ENCODE data around the gene ATOH8. TPM values are rescaled to one million over a fixed set of nuclear protein-coding genes. Genes with fewer than 3 reads are reported as not detected.

The ATOH8 gene
- total RNA-seq, 1 experiment from 2014 or later = 0.81 TPM

DNA sequence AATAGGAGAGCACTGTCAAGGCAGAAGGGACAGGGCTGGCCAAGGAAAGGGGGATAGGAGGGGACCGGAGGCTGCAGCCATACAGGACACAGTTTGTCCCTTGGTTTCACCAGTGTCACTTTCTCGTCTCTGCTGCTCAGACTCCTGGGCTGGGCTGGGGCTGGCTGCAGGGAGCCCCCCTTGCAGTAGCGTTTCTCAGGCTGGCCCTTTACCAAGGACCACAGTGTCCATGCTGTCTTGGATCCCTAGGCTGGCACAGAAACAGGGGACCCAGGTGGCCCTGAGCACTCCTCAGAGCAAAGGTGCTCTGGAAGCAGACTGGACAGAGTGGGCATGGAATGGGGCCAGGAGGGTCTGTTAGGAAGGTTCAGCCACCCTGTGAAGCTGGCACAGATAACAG, 34.8 kb downstream of the ATOH8 start (continued):
- TF ChIP-seq, protein P1, sequence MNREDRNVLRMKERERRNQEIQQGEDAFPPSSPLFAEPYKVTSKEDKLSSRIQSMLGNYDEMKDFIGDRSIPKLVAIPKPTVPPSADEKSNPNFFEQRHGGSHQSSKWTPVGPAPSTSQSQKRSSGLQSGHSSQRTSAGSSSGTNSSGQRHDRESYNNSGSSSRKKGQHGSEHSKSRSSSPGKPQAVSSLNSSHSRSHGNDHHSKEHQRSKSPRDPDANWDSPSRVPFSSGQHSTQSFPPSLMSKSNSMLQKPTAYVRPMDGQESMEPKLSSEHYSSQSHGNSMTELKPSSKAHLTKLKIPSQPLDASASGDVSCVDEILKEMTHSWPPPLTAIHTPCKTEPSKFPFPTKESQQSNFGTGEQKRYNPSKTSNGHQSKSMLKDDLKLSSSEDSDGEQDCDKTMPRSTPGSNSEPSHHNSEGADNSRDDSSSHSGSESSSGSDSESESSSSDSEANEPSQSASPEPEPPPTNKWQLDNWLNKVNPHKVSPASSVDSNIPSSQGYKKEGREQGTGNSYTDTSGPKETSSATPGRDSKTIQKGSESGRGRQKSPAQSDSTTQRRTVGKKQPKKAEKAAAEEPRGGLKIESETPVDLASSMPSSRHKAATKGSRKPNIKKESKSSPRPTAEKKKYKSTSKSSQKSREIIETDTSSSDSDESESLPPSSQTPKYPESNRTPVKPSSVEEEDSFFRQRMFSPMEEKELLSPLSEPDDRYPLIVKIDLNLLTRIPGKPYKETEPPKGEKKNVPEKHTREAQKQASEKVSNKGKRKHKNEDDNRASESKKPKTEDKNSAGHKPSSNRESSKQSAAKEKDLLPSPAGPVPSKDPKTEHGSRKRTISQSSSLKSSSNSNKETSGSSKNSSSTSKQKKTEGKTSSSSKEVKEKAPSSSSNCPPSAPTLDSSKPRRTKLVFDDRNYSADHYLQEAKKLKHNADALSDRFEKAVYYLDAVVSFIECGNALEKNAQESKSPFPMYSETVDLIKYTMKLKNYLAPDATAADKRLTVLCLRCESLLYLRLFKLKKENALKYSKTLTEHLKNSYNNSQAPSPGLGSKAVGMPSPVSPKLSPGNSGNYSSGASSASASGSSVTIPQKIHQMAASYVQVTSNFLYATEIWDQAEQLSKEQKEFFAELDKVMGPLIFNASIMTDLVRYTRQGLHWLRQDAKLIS (CRISPR knock-in tag; IDR thresholded peaks at IDR 0.05; ENCODE audit: borderline replicate concordance) = no peak
- TF ChIP-seq SP1 (CRISPR knock-in tag; conservative IDR thresholded peaks at IDR 0.05) = no peak
- TF ChIP-seq NR1H2 (CRISPR knock-in tag; IDR thresholded peaks at IDR 0.05) = no peak

DNA sequence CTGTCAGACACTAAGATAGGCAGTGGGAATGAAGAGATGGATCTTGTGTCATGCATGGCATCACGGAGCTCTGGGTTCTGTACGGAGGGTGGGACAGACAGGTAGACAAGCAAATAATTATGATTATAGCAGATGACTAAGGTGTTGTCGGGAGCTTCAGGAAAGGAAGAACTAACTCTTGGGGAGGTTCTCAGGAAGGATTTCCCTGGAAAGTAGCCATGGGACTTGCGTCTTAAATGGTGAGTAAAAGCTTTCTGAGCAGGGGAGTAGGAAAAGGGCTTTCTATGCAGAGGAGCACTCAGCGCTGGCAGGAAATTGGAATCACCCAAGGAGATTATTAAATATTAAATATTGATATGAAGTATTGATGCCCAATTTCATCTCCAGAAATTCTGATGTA, 35.5 kb downstream of the ATOH8 start:
- Mint-ChIP-seq H3K4me3 (no peak overlapping the region), H3K4me1 (peaks cover 5% of the 10 kb centered on the region; the same call in 1 of the 2 replicates), H3K27me3 (ENCODE audit: low read depth) (no peaks in the 10 kb centered on the region), H3K36me3 (no peaks in the 10 kb centered on the region), H3K9me3 (no peaks in the 10 kb centered on the region), H3K27ac (no peak overlapping the region)
- DNase-seq (ENCODE audit: low spot score) (no peak), ATAC-seq (no peak)
- POLR2A ChIA-PET = no interaction called here
- CTCF ChIA-PET = interaction anchor here (0.7 to 1.7 kb wide), 3 partner anchors 9 to 60 kb away, joined by 3 to 11 read pairs (median 4); no protein-coding TSS in a partner anchor
- TF ChIP-seq SMAD4 (CRISPR knock-in tag; IDR thresholded peaks at IDR 0.05) (no peak), ZNF396 (CRISPR knock-in tag; IDR thresholded peaks at IDR 0.05; ENCODE audit: borderline replicate concordance) (no peak), ELF4 (CRISPR knock-in tag; IDR thresholded peaks at IDR 0.05; ENCODE audit: low read depth) (no peak), TEAD1 (CRISPR knock-in tag; IDR thresholded peaks at IDR 0.05) (no peak), ZNF232 (CRISPR knock-in tag; IDR thresholded peaks at IDR 0.05) (no peak), ZNF423 (CRISPR knock-in tag; IDR thresholded peaks at IDR 0.05) (no peak)
- TF ChIP-seq, protein P2, sequence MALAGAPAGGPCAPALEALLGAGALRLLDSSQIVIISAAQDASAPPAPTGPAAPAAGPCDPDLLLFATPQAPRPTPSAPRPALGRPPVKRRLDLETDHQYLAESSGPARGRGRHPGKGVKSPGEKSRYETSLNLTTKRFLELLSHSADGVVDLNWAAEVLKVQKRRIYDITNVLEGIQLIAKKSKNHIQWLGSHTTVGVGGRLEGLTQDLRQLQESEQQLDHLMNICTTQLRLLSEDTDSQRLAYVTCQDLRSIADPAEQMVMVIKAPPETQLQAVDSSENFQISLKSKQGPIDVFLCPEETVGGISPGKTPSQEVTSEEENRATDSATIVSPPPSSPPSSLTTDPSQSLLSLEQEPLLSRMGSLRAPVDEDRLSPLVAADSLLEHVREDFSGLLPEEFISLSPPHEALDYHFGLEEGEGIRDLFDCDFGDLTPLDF (CRISPR knock-in tag; IDR thresholded peaks at IDR 0.05) = no peak
- TF ChIP-seq, protein P3, sequence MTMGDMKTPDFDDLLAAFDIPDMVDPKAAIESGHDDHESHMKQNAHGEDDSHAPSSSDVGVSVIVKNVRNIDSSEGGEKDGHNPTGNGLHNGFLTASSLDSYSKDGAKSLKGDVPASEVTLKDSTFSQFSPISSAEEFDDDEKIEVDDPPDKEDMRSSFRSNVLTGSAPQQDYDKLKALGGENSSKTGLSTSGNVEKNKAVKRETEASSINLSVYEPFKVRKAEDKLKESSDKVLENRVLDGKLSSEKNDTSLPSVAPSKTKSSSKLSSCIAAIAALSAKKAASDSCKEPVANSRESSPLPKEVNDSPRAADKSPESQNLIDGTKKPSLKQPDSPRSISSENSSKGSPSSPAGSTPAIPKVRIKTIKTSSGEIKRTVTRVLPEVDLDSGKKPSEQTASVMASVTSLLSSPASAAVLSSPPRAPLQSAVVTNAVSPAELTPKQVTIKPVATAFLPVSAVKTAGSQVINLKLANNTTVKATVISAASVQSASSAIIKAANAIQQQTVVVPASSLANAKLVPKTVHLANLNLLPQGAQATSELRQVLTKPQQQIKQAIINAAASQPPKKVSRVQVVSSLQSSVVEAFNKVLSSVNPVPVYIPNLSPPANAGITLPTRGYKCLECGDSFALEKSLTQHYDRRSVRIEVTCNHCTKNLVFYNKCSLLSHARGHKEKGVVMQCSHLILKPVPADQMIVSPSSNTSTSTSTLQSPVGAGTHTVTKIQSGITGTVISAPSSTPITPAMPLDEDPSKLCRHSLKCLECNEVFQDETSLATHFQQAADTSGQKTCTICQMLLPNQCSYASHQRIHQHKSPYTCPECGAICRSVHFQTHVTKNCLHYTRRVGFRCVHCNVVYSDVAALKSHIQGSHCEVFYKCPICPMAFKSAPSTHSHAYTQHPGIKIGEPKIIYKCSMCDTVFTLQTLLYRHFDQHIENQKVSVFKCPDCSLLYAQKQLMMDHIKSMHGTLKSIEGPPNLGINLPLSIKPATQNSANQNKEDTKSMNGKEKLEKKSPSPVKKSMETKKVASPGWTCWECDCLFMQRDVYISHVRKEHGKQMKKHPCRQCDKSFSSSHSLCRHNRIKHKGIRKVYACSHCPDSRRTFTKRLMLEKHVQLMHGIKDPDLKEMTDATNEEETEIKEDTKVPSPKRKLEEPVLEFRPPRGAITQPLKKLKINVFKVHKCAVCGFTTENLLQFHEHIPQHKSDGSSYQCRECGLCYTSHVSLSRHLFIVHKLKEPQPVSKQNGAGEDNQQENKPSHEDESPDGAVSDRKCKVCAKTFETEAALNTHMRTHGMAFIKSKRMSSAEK (CRISPR knock-in tag; IDR thresholded peaks at IDR 0.05; ENCODE audit: borderline replicate concordance) = no peak
- TF ChIP-seq, protein P4, sequence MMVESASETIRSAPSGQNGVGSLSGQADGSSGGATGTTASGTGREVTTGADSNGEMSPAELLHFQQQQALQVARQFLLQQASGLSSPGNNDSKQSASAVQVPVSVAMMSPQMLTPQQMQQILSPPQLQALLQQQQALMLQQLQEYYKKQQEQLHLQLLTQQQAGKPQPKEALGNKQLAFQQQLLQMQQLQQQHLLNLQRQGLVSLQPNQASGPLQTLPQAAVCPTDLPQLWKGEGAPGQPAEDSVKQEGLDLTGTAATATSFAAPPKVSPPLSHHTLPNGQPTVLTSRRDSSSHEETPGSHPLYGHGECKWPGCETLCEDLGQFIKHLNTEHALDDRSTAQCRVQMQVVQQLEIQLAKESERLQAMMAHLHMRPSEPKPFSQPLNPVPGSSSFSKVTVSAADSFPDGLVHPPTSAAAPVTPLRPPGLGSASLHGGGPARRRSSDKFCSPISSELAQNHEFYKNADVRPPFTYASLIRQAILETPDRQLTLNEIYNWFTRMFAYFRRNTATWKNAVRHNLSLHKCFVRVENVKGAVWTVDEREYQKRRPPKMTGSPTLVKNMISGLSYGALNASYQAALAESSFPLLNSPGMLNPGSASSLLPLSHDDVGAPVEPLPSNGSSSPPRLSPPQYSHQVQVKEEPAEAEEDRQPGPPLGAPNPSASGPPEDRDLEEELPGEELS (CRISPR knock-in tag; IDR thresholded peaks at IDR 0.05) = no peak
- TF ChIP-seq, protein P5, sequence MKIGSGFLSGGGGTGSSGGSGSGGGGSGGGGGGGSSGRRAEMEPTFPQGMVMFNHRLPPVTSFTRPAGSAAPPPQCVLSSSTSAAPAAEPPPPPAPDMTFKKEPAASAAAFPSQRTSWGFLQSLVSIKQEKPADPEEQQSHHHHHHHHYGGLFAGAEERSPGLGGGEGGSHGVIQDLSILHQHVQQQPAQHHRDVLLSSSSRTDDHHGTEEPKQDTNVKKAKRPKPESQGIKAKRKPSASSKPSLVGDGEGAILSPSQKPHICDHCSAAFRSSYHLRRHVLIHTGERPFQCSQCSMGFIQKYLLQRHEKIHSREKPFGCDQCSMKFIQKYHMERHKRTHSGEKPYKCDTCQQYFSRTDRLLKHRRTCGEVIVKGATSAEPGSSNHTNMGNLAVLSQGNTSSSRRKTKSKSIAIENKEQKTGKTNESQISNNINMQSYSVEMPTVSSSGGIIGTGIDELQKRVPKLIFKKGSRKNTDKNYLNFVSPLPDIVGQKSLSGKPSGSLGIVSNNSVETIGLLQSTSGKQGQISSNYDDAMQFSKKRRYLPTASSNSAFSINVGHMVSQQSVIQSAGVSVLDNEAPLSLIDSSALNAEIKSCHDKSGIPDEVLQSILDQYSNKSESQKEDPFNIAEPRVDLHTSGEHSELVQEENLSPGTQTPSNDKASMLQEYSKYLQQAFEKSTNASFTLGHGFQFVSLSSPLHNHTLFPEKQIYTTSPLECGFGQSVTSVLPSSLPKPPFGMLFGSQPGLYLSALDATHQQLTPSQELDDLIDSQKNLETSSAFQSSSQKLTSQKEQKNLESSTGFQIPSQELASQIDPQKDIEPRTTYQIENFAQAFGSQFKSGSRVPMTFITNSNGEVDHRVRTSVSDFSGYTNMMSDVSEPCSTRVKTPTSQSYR (CRISPR knock-in tag; IDR thresholded peaks at IDR 0.05) = no peak
- TF ChIP-seq, protein P1 (CRISPR knock-in tag; IDR thresholded peaks at IDR 0.05; ENCODE audit: borderline replicate concordance) = no peak
